ENCODE data around the gene GIMAP1.

- TF ChIP-seq, protein P1, sequence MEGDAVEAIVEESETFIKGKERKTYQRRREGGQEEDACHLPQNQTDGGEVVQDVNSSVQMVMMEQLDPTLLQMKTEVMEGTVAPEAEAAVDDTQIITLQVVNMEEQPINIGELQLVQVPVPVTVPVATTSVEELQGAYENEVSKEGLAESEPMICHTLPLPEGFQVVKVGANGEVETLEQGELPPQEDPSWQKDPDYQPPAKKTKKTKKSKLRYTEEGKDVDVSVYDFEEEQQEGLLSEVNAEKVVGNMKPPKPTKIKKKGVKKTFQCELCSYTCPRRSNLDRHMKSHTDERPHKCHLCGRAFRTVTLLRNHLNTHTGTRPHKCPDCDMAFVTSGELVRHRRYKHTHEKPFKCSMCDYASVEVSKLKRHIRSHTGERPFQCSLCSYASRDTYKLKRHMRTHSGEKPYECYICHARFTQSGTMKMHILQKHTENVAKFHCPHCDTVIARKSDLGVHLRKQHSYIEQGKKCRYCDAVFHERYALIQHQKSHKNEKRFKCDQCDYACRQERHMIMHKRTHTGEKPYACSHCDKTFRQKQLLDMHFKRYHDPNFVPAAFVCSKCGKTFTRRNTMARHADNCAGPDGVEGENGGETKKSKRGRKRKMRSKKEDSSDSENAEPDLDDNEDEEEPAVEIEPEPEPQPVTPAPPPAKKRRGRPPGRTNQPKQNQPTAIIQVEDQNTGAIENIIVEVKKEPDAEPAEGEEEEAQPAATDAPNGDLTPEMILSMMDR (IDR thresholded peaks at IDR 0.05), result no peak
- no peak for TF ChIP-seq POLR2A (IDR thresholded peaks at IDR 0.05)
Observed at GRCh38 chr7:150740053-150740452, 23.6 kb downstream of the GIMAP1 start.
